ENCODE data around the gene SUMF1.

SUMF1 gene

DNA sequence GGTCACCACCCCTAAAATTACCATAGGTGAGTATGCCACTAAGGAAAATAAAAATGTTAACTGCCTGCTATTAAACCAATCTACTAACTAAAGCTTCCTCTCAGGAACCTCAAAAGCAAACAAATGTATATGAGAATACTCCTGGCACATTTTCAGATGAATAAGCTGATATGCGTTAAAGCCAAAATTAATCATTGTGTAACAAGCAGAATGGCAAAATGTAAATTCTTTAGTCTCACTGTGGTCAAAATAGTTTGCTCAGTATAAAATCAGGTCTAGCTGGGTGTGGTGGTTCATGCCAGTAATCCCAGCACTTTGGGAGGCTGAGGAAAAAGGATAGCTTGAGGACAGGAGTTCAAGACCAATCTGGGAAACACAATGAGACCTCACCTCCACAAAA lies 53.6 kb downstream of the SUMF1 start:
- no peak for DNase-seq (ENCODE audit: low spot score)

DNA sequence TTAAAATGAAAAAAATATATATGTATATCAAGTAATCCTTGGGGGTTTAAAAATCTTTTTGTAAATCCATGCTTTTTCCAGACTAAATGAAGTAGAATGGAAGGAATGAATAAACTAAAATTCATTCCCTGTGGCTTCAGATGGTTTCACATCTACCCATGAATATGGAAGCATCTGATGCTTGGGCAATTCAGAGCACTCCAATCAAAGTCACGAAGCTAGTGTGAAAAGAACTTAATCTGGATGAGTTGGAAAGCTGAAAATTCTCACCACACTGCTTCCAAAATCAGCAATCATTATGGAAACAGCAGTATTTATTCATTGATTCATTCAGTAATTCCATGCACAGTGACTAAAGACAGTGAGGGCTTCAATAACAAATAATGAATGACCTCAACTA lies 55.2 kb downstream of the SUMF1 start:
- DNase-seq (ENCODE audit: low spot score) = no peak

DNA sequence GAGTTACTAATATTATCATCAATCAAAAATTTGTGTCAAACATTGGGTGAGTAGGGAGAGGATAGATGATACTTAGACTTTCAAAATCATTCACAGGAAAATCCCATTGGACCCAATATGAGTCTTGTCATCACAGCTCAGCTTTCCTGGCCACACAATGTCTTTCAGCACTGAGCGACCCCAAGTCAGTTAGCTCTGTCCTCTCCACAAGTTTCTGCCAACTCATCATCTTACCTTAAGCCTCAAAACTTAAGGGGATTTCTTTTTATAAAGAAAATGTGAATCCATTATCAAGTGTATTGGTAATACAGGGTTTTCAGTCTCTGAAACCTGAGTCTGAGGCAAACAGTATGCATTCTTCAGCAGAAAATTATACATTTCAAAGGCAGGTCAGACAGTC lies 55.8 kb downstream of the SUMF1 start:
- no peak for DNase-seq (ENCODE audit: low spot score)

DNA sequence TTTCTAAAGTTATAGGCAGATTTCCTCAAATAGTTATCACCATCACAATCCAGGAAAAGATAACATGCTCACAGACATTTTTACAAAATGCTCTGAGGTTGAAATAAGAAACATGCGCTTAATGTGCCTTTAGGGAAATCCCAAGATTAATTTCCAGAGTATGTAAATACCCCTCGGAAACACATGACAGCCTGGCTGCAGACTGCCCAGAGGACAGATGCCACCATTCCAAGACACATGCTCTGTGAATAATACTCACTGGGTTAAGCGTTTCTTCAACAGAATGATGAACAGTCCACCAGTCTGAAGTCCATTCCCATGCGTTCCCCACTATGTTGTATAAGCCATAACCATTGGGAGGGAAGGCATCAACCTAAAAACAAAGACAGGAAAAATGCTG lies 56.5 kb downstream of the SUMF1 start:
- DNase-seq (ENCODE audit: low spot score) = no peak

DNA sequence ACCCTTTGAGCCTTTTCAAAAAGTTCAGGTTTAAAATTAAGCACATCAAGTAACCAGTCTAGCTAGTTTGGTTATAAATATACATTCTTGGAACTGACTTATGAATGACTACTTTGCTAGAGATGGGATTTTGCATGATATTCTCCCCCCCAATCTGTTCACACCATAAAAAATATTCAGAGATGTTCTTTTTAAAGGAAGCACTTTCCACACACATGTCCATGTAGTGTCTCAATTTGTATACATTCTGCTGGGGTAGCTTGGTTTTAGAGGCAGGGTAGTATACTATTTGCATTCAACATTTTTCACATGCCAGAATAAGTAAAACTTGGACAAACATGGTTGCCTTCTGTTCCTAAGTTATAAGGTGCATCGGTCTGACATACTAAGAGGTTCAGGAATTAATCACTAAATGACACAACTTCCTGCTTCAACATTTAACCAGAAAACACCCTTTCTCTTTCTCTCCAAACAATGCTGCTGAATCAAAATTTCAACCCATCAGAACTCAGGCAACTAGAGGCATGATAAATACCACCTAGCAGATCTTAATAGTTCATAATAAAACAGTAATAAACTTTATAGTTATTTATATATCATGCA lies 57.0 kb downstream of the SUMF1 start:
- no peak for DNase-seq (ENCODE audit: low spot score)

DNA sequence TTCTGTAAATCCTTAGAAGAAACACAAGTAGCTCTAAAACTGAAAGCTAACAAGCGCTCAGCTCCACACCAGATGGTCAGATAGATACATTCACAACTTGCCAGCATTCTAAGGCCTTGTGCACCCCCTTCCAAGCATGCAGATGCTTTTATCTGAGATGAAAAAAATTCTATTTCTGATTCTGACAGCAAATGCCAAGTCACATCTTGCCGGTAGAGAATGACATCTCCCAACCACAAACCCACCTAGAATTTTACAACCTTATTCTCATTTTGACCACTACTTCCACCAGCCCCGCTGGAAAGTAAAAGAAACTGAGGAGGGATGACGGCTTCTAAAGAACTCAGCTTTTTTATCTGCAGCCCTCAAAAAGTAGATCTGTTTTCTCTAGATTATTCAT lies 57.7 kb downstream of the SUMF1 start:
- no peak for DNase-seq (ENCODE audit: low spot score)

DNA sequence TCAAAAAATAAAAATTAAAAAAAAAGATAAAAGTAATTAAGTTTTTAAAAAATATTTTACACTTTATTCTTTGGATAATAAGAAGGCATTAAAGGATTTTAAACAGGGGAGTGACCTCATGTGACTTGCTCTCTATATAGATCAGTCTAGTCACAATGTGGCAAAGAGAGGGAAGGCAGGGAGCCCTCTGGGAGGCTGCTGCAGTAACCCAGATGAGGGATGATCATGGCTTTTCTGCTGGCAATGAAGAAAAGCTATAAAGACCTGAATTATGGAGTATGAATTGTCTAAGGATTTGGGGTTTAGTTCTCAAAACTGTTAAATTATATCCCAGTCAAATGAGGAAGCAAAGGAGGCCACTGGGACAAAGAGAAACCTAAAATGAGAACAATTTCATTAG lies 58.1 kb downstream of the SUMF1 start:
- no peak for DNase-seq (ENCODE audit: low spot score)

DNA sequence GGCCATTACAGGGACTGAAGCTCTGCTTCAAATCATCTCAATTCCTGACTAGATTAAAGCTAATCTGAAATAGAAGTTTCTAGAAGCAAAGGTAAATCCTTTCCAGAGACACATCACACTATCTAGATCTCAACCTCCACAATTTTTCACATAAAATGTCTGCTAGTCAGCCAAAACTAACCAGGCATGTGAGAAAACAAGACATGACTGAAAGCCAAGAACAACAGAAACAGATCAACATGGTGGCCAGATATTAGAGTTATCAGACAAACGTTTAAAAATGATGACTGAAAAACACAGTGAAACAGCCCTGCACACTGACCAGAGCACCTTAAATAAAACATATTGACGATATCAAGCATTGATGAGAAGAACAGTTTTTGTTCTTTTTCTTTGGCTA lies 59.1 kb downstream of the SUMF1 start:
- no peak for DNase-seq (ENCODE audit: low spot score)

DNA sequence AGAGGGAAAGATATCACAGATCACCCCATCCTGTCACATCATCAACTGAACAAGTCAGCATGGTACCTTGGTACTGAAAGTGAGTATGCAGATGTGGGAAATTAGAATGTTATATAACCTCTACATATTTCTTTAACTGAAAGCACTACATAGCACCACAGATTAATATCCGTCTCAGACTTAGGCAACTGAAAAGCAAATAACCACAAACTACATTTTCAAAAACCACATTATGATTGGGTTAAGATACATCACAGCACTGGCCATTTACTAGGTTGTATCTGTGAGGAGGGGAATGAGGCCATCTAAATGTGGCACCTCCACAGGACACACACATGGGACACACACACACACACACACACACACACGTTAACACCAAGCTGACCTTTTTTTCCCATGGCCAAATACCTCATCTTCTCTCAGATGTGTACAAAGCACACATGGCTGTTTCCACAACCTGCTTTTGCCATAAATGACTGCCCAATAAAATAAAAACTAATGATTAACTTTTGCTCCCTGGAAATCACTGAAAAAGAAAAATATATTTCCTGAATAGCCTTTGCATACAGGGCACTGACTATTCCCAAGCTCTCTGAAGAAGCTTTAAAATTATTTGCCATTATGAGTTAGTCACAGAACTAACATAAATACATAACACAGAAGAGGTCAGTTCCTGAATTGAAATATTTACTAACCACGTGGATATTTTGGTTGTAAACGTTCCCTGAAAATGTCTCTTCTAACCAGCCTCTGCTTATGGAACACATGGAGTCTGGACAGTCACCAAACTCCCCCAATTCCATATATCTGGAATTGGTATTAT lies 60.1 kb downstream of the SUMF1 start:
- DNase-seq (ENCODE audit: low spot score) = no peak

DNA sequence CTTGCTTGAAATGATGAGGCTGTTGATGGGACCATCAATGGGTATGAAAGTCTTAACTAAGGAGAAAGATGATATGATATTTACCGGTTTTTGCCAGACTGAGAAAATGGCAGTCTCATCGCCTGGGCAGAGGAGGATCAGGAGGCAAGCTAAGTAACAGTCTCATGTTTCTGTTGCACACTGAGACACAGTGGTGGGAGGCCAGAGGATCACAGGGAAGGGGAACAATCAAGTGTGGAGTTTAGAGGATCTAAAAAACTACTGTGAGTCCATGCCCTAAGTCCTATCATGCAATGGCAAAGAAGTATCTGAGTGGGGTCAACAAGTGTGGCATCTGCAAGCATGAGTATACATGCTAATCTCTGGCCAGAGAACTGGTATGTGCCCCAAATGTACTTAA lies 62.2 kb downstream of the SUMF1 start:
- DNase-seq (ENCODE audit: low spot score) = no peak

DNA sequence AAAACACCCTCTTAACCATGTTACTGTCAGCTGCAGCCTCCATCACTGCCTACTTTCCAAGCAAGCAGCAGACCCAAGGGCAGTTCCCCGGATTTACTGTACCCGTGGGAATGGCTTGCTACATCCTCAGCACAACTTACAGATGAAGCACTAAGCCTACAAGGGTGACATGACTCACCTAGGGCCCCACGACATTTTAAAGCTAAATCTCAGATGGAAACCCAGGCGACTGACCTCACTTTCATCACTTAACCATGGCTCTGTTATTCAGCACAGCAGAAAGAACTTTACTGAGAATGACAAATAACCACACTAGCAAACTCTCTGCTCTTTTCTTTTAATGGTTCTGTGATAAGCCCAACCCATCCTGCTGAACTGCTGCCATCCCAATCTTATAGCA lies 65.6 kb downstream of the SUMF1 start:
- no peak for DNase-seq (ENCODE audit: low spot score)

DNA sequence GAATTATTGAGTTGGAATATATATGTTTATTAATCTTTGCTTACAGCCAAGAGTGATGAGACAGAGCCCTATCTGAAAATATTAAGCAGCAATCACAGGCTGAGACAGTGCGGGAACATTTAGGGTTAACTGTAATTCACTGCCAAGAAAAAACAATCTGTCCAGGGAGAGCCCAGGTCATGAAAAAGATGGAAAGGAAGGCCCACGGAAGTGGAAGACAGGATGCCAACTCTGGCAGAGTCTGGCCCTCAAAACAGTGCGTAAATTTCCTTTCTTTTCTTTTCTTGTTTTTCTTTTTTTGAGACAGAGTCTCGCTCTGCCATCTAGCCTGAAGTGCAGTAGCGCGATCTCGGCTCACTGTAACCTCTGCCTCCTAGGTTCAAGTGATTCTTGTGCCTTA lies 67.6 kb downstream of the SUMF1 start:
- no peak for DNase-seq (ENCODE audit: low spot score)

DNA sequence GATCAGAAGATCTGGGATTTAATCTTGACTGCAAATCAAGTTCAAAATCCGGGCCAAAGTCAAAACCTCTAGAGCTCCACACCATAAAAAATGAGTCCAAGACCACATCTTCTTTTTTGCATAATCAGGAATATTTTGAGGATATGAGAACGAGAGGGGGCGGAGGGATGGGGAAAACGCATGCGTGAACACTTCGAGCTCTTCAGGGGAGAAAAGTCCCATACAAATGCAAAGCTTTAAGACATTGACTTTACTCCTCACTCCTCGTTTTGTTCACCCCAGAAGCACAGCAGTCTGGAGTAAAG lies 68.2 kb downstream of the SUMF1 start:
- DNase-seq (ENCODE audit: low spot score) = no peak

DNA sequence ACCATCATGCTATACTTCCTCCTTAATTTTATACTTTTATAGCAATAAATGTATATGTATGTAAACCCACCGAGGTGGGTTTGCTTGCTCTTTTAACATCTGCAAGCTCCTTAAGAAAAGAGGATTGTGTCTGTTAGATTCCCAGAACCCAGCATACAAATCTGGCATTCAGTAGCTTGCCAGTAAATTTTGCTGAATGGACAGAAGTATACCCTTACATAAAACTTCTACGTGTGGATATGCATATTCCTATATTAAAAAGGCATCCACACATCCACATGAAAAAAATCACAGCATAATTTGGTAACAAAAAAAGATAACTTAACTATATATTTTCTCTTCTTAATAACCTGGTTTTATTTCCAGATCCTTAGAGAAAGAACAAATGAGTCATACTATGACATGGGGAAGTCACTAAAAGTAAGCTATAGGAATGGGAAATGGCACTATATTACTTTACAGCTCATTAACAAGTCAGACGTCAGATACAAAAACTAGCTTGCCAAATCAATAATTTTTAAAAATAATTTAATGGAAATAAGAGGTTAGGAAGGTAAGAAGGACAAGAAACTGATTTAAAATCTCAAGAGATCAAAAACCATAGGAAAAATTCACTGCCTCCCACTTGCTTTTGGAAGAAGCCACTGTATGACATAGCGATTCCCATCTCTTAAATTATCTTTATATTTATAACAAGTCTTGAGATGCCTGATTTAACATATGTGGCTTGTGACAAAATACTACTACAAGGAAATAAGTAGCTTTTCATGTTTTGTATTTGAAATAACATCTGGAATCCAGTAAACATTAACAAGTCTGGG lies 68.7 kb downstream of the SUMF1 start:
- no peak for DNase-seq (ENCODE audit: low spot score)

DNA sequence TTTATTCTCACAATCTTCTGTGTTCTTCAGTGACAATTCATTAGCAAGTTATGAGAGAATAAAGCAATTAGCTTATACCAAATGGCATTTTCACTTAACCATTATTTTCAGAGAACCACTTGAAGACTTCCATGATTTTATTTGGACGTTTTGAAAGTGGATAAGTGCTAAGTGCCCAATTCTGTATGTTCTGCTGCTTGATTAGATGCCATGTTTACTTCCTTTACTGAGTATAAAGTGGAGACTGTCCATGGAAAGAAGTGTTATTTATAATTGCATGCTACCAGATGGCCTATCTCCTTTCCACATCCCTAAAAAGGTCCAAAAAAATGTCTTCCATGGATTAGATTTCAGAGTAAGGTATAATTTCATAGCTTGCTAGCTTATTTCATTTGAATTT lies 69.6 kb downstream of the SUMF1 start:
- no peak for DNase-seq (ENCODE audit: low spot score)

DNA sequence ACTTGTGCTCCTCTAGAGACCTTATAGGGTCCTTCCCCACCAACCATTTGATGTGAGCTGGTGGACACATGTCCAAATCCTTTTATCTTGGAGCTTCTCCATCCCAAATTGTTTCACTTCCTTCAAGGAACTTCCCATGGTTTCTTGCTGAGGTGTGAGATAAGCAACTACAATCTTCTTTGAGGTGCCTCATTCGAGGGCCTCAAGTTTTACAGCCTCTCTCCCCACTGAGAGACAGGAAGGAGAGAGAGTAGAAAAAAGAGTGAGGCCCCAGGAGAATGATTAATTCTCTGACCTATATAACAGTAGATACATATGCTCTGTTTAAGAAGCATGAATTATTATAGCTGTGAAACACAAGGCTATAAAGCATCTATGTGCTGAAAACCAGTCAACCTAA lies 70.5 kb downstream of the SUMF1 start:
- no peak for DNase-seq (ENCODE audit: low spot score)

DNA sequence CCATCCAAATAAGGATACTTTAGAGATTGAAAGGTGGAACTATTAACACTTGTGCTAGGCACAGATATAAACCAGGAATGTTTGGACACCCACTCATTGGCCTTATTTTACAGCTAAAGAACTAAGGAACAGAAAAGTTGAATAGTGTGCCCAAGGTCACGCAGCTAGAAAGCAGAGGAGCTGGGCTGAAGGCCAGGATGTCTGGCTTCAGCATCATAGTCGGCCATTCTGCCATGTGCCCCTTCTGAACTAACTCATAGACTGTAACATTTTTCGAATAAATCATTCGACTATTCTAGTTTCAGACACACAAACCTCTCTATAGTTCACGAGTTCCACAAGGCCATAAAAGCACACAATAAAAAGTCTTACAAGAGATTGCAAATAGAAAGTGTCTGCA lies 71.1 kb downstream of the SUMF1 start:
- no peak for DNase-seq (ENCODE audit: low spot score)

DNA sequence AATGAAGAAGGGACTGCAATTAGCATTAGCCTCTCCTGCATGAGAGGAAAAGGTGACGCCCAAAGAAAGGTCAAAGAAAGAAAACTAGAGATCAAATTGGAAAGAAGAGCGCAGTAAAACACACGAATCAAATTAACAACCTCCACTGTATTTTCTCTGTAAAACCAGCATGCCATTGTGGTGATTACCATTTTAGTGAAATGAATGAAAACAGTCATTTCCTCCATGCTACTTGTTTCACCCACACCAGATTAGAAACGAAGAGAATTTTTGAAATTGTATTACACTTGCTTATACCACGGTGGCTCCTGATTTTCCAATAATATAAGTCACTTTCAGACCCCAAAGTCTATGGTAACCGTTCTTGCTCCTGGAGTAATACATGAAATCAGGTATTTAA lies 71.6 kb downstream of the SUMF1 start:
- no peak for DNase-seq (ENCODE audit: low spot score)

DNA sequence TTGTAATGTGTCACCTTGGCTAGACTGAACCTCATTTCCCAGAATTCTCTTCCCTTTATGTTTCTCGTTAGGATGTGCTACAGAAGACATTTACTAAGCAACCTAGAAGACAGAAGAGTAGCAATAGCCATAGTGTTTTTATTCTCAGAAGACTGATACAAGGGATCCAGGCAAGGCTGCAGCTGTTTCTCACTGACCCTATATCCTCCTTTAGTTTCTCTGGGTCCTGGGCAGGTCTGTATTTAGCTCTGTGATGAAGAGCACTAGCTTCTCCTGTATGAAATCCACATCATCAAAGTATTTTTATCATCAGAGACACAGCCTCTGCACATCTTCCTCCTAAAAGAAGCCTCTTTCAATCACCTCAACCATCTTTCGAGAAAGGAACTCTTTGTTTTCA lies 72.5 kb downstream of the SUMF1 start:
- no peak for DNase-seq (ENCODE audit: low spot score)

DNA sequence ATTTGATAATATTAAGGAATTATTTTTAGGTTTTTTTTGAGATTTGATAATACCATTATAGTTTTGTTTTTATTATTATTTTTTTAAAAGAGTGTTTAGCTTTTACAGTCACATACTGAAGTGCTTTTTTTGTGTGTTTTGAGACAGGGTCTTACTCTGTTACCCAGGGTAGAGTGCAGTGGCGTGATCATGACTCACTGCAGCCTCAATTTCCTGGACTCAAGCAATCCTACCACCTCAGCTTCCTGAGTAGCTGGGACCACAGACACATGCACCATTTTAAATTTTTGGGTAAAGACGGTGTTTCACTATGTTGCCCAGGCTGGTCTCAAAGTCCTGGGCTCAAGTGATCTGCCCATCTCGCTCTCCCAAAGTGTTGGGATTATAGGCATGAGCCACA lies 73.0 kb downstream of the SUMF1 start:
- DNase-seq (ENCODE audit: low spot score) = no peak

DNA sequence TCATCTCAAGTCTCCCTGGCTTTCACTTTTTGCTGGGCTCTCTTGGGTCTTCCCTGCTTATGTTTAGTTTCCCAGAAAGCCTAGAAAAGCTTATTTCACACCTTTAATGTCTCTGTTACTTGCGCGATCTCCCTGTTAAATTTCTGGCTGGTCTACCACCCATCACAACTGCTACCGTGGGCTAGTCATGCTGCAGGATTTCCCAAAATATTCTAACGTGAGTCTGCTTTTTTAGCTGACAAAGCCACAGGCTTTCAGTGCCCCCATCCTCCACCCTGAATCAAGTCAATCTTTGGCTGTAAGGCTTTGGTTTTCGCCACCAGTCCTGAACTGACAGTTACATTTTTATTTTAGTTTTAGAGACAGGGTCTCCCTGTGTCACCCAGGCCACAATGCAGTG lies 74.1 kb downstream of the SUMF1 start:
- no peak for DNase-seq (ENCODE audit: low spot score)

DNA sequence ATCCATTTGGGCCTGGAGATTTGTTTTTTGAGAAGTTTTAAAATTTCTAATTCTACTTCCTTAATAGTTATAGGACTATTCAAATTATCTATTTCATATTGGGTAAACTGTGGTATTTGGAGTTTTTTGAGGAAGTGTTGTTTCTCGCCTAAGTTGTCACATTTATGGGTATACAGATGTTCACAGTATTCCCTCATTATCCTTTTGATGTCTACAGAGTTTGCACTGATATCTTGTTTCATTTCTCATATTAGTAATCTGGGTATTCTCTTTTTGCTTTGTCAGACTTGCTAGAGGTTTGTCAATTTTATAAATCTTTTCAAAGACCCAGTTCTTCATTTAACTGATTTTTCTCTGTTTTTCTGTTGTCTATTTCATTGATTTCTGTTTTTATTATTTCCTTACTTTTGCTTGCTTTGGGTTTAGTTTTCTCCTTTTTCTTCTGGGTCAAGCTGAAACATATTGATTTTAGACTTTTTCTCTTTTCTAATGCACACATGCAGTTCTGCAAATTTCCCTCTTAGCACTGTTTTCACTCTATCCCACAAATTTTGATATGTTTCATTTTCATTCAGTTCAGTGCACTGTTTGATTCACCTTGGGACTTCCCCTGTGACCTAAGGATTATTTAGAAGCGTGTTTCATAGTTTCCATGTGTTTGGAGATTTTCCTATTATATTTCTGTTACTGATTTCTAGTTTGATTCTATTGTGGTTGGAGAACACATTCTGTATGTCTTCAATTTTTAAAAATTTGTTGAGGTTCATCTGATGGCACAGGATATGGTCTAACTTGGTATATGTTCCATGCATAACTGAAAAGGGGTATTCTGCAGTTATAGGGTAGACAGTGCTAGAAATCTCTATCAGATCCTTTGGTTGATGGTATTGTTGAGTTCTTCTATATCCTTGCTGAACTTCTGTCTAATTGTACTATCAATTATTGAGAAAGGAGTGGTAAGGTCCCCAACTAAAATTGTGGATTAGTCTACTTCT lies 79.6 kb downstream of the SUMF1 start:
- DNase-seq (ENCODE audit: low spot score) = no peak

Measured in D341Med (cell line).